SK-N-SH treated with all-trans-retinoic acid at 6 μM for 48 hours (cell line): ENCODE measurements around the gene WNT9B.

Experiments used
- ARNTL ChIP-seq: fragments of 450-650 bp; formaldehyde crosslinking; IDR thresholded peaks from 2 replicates; pipeline ENCODE4 v1.5.0; 2020; ENCODE audit warnings: low read depth, mild to moderate bottlenecking, moderate library complexity, borderline replicate concordance
- CREB5 ChIP-seq: fragments of 250-450 bp; sonication (Bioruptor Pico); IDR thresholded peaks from 2 replicates; pipeline ENCODE4 v1.5.1; 2020; ENCODE audit warnings: low read depth, mild to moderate bottlenecking, moderate library complexity
- ISL1 ChIP-seq: fragments of 250-450 bp; sonication (Bioruptor Pico); IDR thresholded peaks from 2 replicates; pipeline ENCODE4 v2.1.2; 2022; ENCODE audit warnings: mild to moderate bottlenecking, moderate library complexity
- PATZ1 ChIP-seq: fragments of 250-450 bp; sonication (Bioruptor Pico); IDR thresholded peaks from 2 replicates; pipeline ENCODE4 v1.8.0; 2020; ENCODE audit warnings: mild to moderate bottlenecking, moderate library complexity, borderline replicate concordance
- TOX ChIP-seq: fragments of 250-450 bp; sonication (Bioruptor Pico); IDR thresholded peaks from 2 replicates; pipeline ENCODE4 v1.8.0; 2021; ENCODE audit warnings: mild to moderate bottlenecking, moderate library complexity, borderline replicate concordance
- ZFP3 ChIP-seq: fragments of 250-450 bp; sonication (Bioruptor Pico); IDR thresholded peaks from 2 replicates; pipeline ENCODE4 v1.5.0; 2020; ENCODE audit warnings: mild to moderate bottlenecking, moderate library complexity
- ZNF70 ChIP-seq: fragments of 450-650 bp; formaldehyde crosslinking; IDR thresholded peaks from 2 replicates; pipeline ENCODE4 v1.5.0; 2020; ENCODE audit warnings: mild to moderate bottlenecking, moderate library complexity

DNA sequence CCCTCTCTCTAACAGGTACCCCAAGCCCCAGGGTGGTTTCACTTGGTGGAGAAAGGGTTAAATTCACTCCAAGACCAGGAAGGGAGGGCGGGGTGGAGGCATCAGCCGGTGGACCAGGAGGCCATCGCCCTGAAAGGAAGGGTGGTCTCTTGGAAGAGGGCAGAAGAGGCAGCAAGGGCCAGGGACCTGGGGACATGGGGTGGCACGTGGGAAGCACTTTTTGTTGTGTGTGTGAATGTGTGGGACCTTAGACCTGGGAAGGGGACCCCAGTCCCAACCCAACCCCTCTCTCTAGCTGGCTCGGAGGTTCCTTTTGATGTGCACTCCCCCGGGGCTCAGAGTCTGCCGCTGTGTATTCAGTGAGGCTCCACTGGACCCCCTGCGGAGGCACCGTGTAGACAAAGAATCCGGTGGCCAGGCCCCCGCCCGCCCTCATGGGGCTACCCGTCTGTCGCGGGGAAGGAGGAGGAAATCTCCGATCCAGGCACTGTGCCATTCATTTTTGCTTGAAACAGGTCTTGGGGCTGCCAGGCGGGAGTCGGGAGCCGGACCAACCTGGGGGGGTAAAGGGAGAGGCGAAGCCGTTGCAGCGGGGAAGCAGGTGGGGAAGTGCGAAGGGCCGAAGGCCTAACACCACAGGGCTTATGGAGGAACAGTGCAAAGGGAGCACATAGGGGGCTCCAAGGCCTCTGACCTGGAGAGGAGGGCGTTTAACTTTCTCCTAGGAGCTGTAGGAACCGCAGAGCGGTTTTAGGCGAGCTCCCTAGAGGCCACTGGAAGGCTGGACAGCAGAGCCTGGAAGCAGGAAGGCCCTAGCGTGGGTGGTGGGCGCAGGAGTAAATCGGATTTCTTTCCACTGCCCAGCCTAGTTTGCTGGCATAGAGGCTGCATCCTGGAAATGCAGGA, 29.6 kb upstream of the WNT9B start:
- TF ChIP-seq CREB5 (no peak), ARNTL (no peak), ZNF70 (CRISPR knock-in tag) (no peak), ISL1 (CRISPR knock-in tag) (no peak), PATZ1 (no peak), ZFP3 (CRISPR knock-in tag) (no peak), TOX (CRISPR knock-in tag) (no peak)
